Transverse colon (tissue), 4 donors: ENCODE measurements around the gene RSF1. TPM values are rescaled to one million over a fixed set of nuclear protein-coding genes. Genes with fewer than 3 reads are reported as not detected.
"Not testable (repeated sequence)": the region's sequence is repeated elsewhere in the genome, so short reads cannot be mapped to it uniquely, and the experiment has no call there.

Experiments used
- DNase-seq: peaks from one replicate; pipeline ENCODE4 v3.0.0-alpha.2; 2019
- H3K27ac ChIP-seq, 4 donors: fragments of 200-600 bp; sonication (generic); 2 replicates each; pipeline ENCODE4 v1.5.1; 2016 to 2018; ENCODE audit warnings: inconsistent platforms in 4 of 4
- H3K27me3 ChIP-seq: fragments of 200-600 bp; sonication (generic); 2 replicates; pipeline ENCODE4 v1.5.1; 2017; ENCODE audit warnings: inconsistent platforms
- H3K36me3 ChIP-seq, 4 donors: fragments of 200-600 bp; sonication (generic); 2 replicates each; pipeline ENCODE4 v1.5.1; 2017 to 2019; ENCODE audit warnings: inconsistent platforms in 4 of 4
- H3K4me1 ChIP-seq, 4 donors: fragments of 200-600 bp; sonication (generic); 2 replicates each; pipeline ENCODE4 v1.5.1; 2017 to 2020; ENCODE audit warnings: inconsistent platforms in 4 of 4
- H3K4me3 ChIP-seq, 4 donors: fragments of 200-600 bp; sonication (generic); 1 replicate in 1 of 4; 2 replicates in 3 of 4; pipeline versions ENCODE4 v1.5.1 to v1.6.1; 2017 to 2019; ENCODE audit warnings: inconsistent platforms in 4 of 4
- H3K9me3 ChIP-seq, 2 donors: fragments of 200-600 bp; sonication (generic); 2 replicates each; pipeline ENCODE4 v1.5.1; 2017 to 2019; ENCODE audit warnings: inconsistent platforms in 2 of 2
- CTCF ChIP-seq, 5 experiments: fragments of 200-600 bp in 3 of 5; fragments of 450-650 bp in 2 of 5; sonication (generic) in 3 of 5; IDR thresholded peaks; 1 replicate in 2 of 5; 2 replicates in 3 of 5; pipeline ENCODE4 v1.5.1; 2016 to 2017; ENCODE audit warnings: antibody characterized with exemption in 5 of 5, inconsistent platforms in 3 of 5, mild to moderate bottlenecking in 2 of 5, moderate library complexity in 1 of 5
- EP300 ChIP-seq: sonication (generic); formaldehyde crosslinking; IDR thresholded peaks from one replicate; pipeline ENCODE4 v1.6.1; 2017; ENCODE audit warnings: antibody characterized with exemption, low read depth
- POLR2A ChIP-seq: fragments of 450-650 bp; IDR thresholded peaks from one replicate; pipeline ENCODE4 v1.6.1; 2016; ENCODE audit warnings: antibody characterized with exemption, mild to moderate bottlenecking, moderate library complexity
- POLR2AphosphoS5 ChIP-seq, 3 donors: sonication (generic); formaldehyde crosslinking; IDR thresholded peaks; one replicate each; pipeline ENCODE4 v1.6.1; 2016; ENCODE audit warnings: antibody characterized with exemption in 3 of 3
- WGBS, 2 donors: methylation state at CpG; one replicate each; pipeline ENCODE4 v1.1.5; 2018; ENCODE audit warnings: low coverage in 1 of 2; 5-methylcytosine and 5-hydroxymethylcytosine counted together
- in situ Hi-C, 4 donors: fragments of 200-750 bp; cut with MboI; loops; one replicate each; pipeline versions ENCODE4 v1.15.0 to v1.15.1; 2017; ENCODE audit warnings: low sequenced_read_pairs in 3 of 4, low pct_ligation_motif_present in 1 of 4, low pct_unique_long_range_greater_than_20kb in 1 of 4
- intact Hi-C: fragments of 100-400 bp; cut with DNase I; formaldehyde crosslinking; loops from one replicate; pipeline ENCODE4 v1.15.1; 2023; ENCODE audit warnings: low total_unique reads
- total RNA-seq, 4 donors: library from RNA; depleted of rRNA; stranded (reverse); fragments of >200 nt; gene quantifications; one replicate each; pipeline ENCODE4 v1.1.0, GENCODE V29; 2016

Gene RSF1
- total RNA-seq, 4 donors from 2014 or later, result 45.6 to 72.8 (median 58.1) TPM

- TF ChIP-seq EP300, result no peak
- TF ChIP-seq CTCF (IDR thresholded peaks at IDR 0.05), result no peak
- TF ChIP-seq POLR2A, result no peak
- no peak for TF ChIP-seq POLR2AphosphoS5 (IDR thresholded peaks at IDR 0.05)
- Histone ChIP-seq H3K27me3 (no peaks in the 10 kb centered on the region), H3K4me1 (no peaks in the 10 kb centered on the region), H3K27ac (no peak overlapping the region), H3K4me3 (no peak overlapping the region), H3K9me3 (peaks cover 10% of the 10 kb centered on the region in 2 donors), H3K36me3 (peaks cover 0 to 21% (median 7%) of the 10 kb centered on the region in 4 donors)
- WGBS, 2 donors, result 100% methylated on average over 2 of the region's 2 CpGs; no CpG with 5 or more reads in 1 of the 2 donors
- DNase-seq, result no peak
- intact Hi-C loops, result no loop called here
- in situ Hi-C loops, result no loop called here
These were observed 34.3 kb upstream of the RSF1 start for GRCh38 chr11:77854838-77855237.

- peaks cover 10% of the 10 kb centered on the region in 2 donors for H3K9me3 ChIP-seq
- intact Hi-C loops, result no loop called here
- no peaks in the 10 kb centered on the region for H3K27me3 ChIP-seq
- H3K27ac ChIP-seq, result no peak overlapping the region
- H3K36me3 ChIP-seq, result peaks cover 0 to 21% (median 7%) of the 10 kb centered on the region in 4 donors
- no peaks in the 10 kb centered on the region for H3K4me1 ChIP-seq
- 79% methylated on average over 1 of the region's 1 CpG; no CpG with 5 or more reads in 1 of the 2 donors for WGBS, 2 donors
- in situ Hi-C loops, result no loop called here
- H3K4me3 ChIP-seq, result no peak overlapping the region
- TF ChIP-seq POLR2A (no peak), POLR2AphosphoS5 (IDR thresholded peaks at IDR 0.05) (no peak), CTCF (IDR thresholded peaks at IDR 0.05) (no peak), EP300 (no peak)
- DNase-seq, result no peak
These were observed 31.0 kb upstream of the RSF1 start for GRCh38 chr11:77851503-77851902.

GRCh38 chr11:77843700-77844099 lies 23.2 kb upstream of the RSF1 start:
- H3K27me3 ChIP-seq, H3K4me3 ChIP-seq, intact Hi-C loops, H3K4me1 ChIP-seq, in situ Hi-C loops, H3K27ac ChIP-seq, DNase-seq, H3K9me3 ChIP-seq: not testable (repeated sequence)
- peaks cover 0 to 41% (median 11%) of the 10 kb centered on the region in 4 donors for H3K36me3 ChIP-seq
- WGBS, 2 donors, result 76 to 79% methylated on average over 3 to 5 of the region's 5 CpGs

GRCh38 chr11:77842441-77843121 lies 22.1 kb upstream of the RSF1 start:
- in situ Hi-C loops (no loop called here), intact Hi-C loops (no loop called here)
- no peak for TF ChIP-seq POLR2AphosphoS5 (IDR thresholded peaks at IDR 0.05)
- no peak for TF ChIP-seq POLR2A
- TF ChIP-seq EP300, result no peak
- TF ChIP-seq CTCF (IDR thresholded peaks at IDR 0.05), result no peak

More at GRCh38 chr11:77842441-77843121, 22.1 kb upstream of the RSF1 start:
- peaks cover 0 to 41% (median 11%) of the 10 kb centered on the region in 4 donors for H3K36me3 ChIP-seq
- H3K27ac ChIP-seq, result no peak overlapping the region
- no peaks in the 10 kb centered on the region for H3K4me1 ChIP-seq
- H3K4me3 ChIP-seq, result no peak overlapping the region
- no peaks in the 10 kb centered on the region for H3K27me3 ChIP-seq
- 74 to 80% methylated on average over 1 of the region's 1 CpG for WGBS, 2 donors
- DNase-seq, result no peak
- peaks cover 0 to 5% of the 10 kb centered on the region in 2 donors for H3K9me3 ChIP-seq
